GM06990 (cell line): ENCODE measurements around the gene FIGLA.

Experiments
- DNase-seq: peaks from one replicate; pipeline ENCODE4 v3.0.0-alpha.2; 2011; ENCODE audit not compliant: insufficient read length; ENCODE audit errors: extremely low read depth
- H3K27me3 ChIP-seq: replicated peaks from 2 replicates; pipeline ENCODE4 v1.6.0; 2011; ENCODE audit warnings: low read length; ENCODE audit not compliant: control insufficient read depth, insufficient read depth
- H3K36me3 ChIP-seq: 2 replicates; pipeline ENCODE4 v1.5.1; 2011; ENCODE audit warnings: low read length; ENCODE audit not compliant: control insufficient read depth, insufficient read depth
- H3K4me3 ChIP-seq: replicated peaks from 2 replicates; pipeline ENCODE4 v1.5.1; 2011; ENCODE audit warnings: low read depth, mild to moderate bottlenecking, control low read depth, low read length
- TF ChIP-seq, protein P1 (sequence below): IDR thresholded peaks from 2 replicates; pipeline ENCODE4 v1.5.1; 2011; ENCODE audit warnings: low read length, control low read depth, mild to moderate bottlenecking, inconsistent platforms; ENCODE audit not compliant: insufficient read depth, poor library complexity, severe bottlenecking

FIGLA gene

DNA sequence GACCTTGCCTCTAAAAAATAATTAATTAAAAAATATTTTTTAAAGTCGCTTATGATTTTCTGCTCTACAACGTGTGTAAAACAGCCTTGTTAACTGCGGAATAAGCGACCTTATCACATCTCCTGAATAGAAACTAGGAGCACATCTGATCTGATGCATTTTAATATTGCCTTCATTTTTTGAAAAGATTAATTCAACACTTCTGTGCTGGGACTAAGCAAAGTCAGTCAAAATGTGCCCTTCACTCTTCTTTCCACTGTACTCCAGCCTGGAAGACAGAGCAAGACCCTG lies 17.3 kb upstream of the FIGLA start:
- TF ChIP-seq, protein P1, sequence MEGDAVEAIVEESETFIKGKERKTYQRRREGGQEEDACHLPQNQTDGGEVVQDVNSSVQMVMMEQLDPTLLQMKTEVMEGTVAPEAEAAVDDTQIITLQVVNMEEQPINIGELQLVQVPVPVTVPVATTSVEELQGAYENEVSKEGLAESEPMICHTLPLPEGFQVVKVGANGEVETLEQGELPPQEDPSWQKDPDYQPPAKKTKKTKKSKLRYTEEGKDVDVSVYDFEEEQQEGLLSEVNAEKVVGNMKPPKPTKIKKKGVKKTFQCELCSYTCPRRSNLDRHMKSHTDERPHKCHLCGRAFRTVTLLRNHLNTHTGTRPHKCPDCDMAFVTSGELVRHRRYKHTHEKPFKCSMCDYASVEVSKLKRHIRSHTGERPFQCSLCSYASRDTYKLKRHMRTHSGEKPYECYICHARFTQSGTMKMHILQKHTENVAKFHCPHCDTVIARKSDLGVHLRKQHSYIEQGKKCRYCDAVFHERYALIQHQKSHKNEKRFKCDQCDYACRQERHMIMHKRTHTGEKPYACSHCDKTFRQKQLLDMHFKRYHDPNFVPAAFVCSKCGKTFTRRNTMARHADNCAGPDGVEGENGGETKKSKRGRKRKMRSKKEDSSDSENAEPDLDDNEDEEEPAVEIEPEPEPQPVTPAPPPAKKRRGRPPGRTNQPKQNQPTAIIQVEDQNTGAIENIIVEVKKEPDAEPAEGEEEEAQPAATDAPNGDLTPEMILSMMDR = no peak
- Histone ChIP-seq H3K36me3 (no peaks in the 10 kb centered on the region), H3K27me3 (no peaks in the 10 kb centered on the region; the same call in 1 of the 2 replicates), H3K4me3 (no peak overlapping the region)
- no peak for DNase-seq

DNA sequence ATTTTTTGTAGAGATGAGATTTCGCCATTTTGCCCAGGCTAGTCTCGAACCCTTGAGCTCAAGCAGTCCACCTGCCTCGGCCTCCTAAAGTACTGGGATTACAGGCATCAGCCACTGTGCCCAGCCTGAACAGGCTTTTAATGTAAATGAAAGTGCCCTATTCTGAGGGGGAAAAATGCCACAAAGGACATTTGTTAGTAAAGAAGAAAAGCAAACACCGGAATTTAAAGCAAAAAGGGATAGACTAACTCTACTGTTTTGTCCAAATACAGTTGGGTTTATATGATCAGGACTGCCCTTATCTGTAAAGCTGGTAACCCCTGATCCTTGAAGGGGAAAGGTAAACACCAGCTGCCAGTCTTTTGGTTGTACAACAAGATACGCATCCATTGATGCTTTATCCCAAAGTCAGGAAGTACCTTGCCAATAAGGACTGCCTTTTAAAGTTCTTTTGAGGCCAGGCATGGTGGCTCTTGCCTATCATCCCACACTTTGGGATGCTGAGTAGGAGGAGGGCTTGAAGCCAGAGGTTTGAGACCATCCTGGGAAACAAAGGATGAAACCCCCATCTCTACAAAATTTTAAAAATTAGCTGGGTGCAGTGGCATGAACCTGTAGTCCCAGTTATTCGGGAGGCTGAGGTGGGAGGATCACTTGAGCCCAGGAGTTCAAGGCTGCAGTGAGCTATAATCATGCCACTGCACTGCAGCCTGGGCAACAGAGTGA lies 16.8 kb upstream of the FIGLA start:
- DNase-seq = no peak
- H3K27me3 ChIP-seq = no peaks in the 10 kb centered on the region; the same call in 1 of the 2 replicates
- H3K36me3 ChIP-seq = no peaks in the 10 kb centered on the region
- H3K4me3 ChIP-seq = no peak overlapping the region
- TF ChIP-seq, protein P1 = no peak

DNA sequence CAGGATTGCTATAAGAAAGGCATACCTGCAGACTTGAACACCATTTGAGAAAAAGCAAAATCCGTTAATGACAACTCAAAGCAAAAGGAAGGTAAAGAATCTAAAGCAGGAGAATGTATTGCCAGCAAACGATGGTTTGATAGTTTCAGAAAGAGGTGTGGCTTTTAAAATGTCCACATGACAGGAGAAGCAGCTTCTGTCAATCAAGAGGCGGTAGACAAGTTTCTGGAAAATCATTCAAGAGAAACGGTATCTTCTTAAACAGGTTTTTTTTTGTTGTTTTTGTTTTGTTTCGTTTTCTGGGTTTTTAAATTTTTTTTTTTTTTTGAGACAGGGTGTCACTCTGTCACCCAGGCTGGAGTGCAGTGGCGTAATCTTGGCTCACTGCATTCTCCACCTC lies 16.2 kb upstream of the FIGLA start:
- DNase-seq = no peak
- Histone ChIP-seq H3K4me3 (no peak overlapping the region), H3K36me3 (no peaks in the 10 kb centered on the region), H3K27me3 (no peaks in the 10 kb centered on the region; the same call in 1 of the 2 replicates)
- TF ChIP-seq, protein P1 = no peak

DNA sequence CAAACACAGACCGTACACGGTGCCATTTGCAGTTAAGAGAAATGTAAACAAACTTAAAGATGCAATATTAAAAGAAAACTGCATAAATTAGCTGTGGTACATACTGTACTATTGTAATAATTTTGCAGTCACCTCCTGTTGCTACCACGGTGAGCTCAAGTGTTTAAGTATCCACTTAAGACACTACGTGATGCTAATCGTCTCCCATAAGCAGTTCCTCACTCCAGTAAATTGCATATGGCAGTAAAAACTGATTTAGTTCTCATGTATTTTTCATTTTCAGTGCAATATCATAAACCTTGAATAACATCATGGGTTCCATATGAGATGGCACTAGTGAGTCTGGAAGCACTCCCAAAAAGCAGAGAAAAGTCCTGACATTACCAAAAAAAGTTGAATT lies 15.6 kb upstream of the FIGLA start:
- TF ChIP-seq, protein P1 = no peak
- no peak for DNase-seq
- Histone ChIP-seq H3K4me3 (no peak overlapping the region), H3K36me3 (no peaks in the 10 kb centered on the region), H3K27me3 (no peaks in the 10 kb centered on the region; the same call in 1 of the 2 replicates)

DNA sequence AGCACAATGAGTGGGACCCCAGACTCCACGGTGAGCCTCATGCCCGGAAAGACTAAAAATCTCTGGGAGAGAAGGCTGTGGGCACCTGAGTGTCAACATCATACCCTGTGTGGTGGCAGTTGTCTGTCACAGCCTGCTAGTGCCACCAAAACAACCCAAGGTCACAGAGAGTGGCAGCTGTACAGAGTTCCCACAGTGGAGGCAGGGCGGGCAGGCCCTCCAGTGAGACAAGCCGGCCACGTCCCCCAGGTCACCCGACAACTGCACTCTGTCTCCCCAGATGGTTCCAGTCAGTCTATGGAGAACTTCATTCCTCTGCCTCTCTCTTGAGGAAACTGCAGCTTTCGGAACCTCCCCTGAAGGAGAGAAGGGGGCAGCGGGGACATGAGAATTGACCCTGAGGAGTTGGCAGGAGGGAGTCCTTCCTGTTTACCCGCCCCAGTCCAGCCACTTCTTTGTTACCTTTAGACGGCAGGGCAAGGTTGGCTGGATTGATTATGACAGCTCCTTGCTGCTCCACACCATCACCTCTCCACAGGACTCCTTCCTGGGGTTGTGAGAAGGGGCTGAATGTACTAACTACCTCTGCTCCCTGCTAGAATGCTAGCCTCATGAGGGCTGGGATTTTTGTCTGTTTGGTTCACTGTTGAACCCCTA lies 11.3 kb upstream of the FIGLA start:
- no peak overlapping the region for H3K4me3 ChIP-seq
- H3K36me3 ChIP-seq = no peaks in the 10 kb centered on the region
- DNase-seq = no peak
- H3K27me3 ChIP-seq = no peaks in the 10 kb centered on the region; the same call in none of the 2 replicates
- TF ChIP-seq, protein P1 = no peak
